Nephron progenitor cell (in vitro differentiated cells): ENCODE results near the gene CYP2A7.
"Not testable (repeated sequence)": the region's sequence is repeated elsewhere in the genome, so short reads cannot be mapped to it uniquely, and the experiment has no call there.

Source experiments
- DNase-seq: peaks from one replicate; pipeline ENCODE4 v3.0.0; 2021
- H3K27ac Mint-ChIP-seq: 2 replicates; pipeline ENCODE4 v1.8.0; 2021; ENCODE audit warnings: mild to moderate bottlenecking, moderate library complexity, mixed read lengths
- H3K27me3 Mint-ChIP-seq: 2 replicates; pipeline ENCODE4 v1.8.0; 2021; ENCODE audit warnings: mild to moderate bottlenecking, low read depth, mixed read lengths; ENCODE audit not compliant: poor library complexity
- H3K36me3 Mint-ChIP-seq: 2 replicates; pipeline ENCODE4 v1.8.0; 2021; ENCODE audit warnings: low read depth, mixed read lengths
- H3K4me1 Mint-ChIP-seq: 2 replicates; pipeline ENCODE4 v1.8.0; 2021; ENCODE audit warnings: mixed read lengths
- H3K4me3 Mint-ChIP-seq: 2 replicates; pipeline ENCODE4 v1.8.0; 2021; ENCODE audit warnings: mild to moderate bottlenecking, moderate library complexity, mixed read lengths
- H3K9me3 Mint-ChIP-seq: 2 replicates; pipeline ENCODE4 v1.8.0; 2021; ENCODE audit warnings: mild to moderate bottlenecking, moderate library complexity, mixed read lengths
- TF ChIP-seq, protein P1 (sequence below): fragments of 200-600 bp; sonication (generic); IDR thresholded peaks from 2 replicates; pipeline ENCODE4 v1.5.0; 2021; ENCODE audit warnings: antibody characterized with exemption

Gene CYP2A7

DNA sequence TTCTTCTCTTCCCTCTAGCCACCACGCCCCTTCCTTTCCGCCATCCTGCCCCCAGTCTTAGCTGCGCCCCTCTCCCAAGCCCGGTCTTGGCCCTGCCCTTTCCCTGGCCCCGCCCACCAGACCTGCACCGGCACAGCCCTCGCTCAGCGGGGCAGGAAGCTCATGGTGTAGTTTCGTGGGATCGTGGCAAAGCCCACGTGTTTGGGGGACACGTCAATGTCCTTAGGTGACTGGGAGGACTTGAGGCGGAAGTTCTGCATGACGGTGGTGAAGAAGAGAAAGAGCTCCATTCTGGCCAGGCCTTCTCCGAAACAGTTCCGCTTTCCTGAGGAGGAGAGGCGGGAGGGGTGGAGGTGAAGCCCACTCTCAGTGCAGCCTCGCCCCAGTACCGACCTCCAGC, 38.4 kb downstream of the CYP2A7 start:
- peak; percentile 57 for DNase-seq
- H3K27me3 Mint-ChIP-seq: peaks cover 90% of the 10 kb centered on the region
- H3K27ac Mint-ChIP-seq, H3K36me3 Mint-ChIP-seq, H3K4me1 Mint-ChIP-seq, H3K9me3 Mint-ChIP-seq: not testable (repeated sequence)
- peak overlapping the region; percentile 71 for H3K4me3 Mint-ChIP-seq

GRCh38 chr19:40842997-40843652, 38.9 kb downstream of the CYP2A7 start:
- not testable (repeated sequence) for DNase-seq, H3K9me3 Mint-ChIP-seq, H3K4me1 Mint-ChIP-seq, H3K36me3 Mint-ChIP-seq, H3K27ac Mint-ChIP-seq
- Mint-ChIP-seq H3K27me3 (peaks cover 87% of the 10 kb centered on the region), H3K4me3 (peak overlapping the region; percentile 71)

GRCh38 chr19:40842012-40842411, 40.0 kb downstream of the CYP2A7 start:
- H3K36me3 Mint-ChIP-seq, H3K9me3 Mint-ChIP-seq, H3K4me3 Mint-ChIP-seq, H3K4me1 Mint-ChIP-seq, H3K27ac Mint-ChIP-seq, DNase-seq: not testable (repeated sequence)
- peaks cover 78% of the 10 kb centered on the region for H3K27me3 Mint-ChIP-seq

DNA sequence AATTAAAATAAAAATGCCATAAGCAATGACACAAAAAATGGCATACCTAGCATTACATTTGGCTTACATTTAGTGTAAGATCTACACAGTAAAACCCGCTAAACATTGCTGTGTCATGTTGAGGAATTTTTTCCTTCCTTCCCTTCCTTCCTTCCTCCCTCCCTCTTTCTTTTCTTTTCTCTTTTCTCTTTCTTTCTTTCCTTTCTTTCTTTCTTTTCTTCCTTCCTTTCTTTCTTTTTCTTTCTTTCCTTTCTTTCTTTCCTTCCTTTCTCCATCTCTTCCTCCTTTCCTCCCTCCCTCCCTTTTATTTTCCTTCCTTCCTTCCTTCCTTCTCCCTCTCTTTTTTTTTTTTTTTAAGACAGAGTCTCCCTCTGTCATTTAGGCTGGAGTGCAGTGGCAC, 43.6 kb downstream of the CYP2A7 start:
- H3K9me3 Mint-ChIP-seq, DNase-seq, H3K4me1 Mint-ChIP-seq, H3K36me3 Mint-ChIP-seq, H3K4me3 Mint-ChIP-seq, H3K27ac Mint-ChIP-seq: not testable (repeated sequence)
- peaks cover 50% of the 10 kb centered on the region for H3K27me3 Mint-ChIP-seq

- Mint-ChIP-seq H3K36me3 (no peaks in the 10 kb centered on the region), H3K4me1 (no peaks in the 10 kb centered on the region), H3K9me3 (peaks cover 3% of the 10 kb centered on the region), H3K4me3 (no peak overlapping the region), H3K27me3 (peaks cover 44% of the 10 kb centered on the region), H3K27ac (no peak overlapping the region)
- TF ChIP-seq, protein P1, sequence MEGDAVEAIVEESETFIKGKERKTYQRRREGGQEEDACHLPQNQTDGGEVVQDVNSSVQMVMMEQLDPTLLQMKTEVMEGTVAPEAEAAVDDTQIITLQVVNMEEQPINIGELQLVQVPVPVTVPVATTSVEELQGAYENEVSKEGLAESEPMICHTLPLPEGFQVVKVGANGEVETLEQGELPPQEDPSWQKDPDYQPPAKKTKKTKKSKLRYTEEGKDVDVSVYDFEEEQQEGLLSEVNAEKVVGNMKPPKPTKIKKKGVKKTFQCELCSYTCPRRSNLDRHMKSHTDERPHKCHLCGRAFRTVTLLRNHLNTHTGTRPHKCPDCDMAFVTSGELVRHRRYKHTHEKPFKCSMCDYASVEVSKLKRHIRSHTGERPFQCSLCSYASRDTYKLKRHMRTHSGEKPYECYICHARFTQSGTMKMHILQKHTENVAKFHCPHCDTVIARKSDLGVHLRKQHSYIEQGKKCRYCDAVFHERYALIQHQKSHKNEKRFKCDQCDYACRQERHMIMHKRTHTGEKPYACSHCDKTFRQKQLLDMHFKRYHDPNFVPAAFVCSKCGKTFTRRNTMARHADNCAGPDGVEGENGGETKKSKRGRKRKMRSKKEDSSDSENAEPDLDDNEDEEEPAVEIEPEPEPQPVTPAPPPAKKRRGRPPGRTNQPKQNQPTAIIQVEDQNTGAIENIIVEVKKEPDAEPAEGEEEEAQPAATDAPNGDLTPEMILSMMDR: no peak
- DNase-seq: no peak
Measured at GRCh38 chr19:40836754-40837429, 45.1 kb downstream of the CYP2A7 start.

DNA sequence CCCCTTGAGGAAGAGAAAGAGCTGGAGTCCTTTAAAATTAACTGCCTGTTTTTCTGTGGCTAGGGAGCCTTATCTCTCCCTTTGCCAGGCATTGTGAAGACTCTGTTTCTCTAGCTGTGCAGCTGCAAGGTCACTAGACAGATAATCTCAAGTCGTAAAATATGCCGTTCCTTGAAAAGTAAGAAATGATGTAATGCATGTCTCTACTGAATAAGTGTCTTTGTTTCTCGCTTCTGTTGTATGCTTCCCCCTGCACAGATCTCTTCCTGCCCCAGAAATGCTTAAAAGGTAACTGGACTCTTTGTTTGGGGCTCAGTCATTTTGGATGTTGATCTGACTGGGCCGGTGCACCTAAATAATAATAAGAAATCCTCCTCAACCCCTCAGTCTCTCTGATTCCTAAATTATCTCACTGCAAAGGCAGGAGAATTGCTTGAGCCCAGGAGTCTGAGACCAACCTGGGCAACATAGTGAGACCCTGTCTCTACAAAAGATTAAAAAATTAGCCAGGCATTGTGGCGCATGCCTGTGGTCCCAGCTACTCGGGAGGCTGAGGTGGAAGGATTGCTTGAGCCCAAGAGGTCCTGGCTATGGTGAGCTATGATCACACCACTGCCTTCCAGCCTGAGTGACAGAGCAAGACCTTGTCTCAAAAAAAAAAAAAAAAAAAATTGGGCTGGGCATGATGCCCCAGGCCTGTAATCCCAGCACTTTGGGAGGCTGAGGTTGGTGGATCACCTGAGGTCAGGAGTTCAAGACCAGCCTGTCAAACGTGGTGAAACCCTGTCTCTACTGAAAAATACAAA, 48.1 kb downstream of the CYP2A7 start:
- not testable (repeated sequence) for H3K9me3 Mint-ChIP-seq, H3K27ac Mint-ChIP-seq, H3K36me3 Mint-ChIP-seq, H3K4me3 Mint-ChIP-seq, H3K4me1 Mint-ChIP-seq, DNase-seq
- H3K27me3 Mint-ChIP-seq: peaks cover 20% of the 10 kb centered on the region

GRCh38 chr19:40832431-40832790, 49.6 kb downstream of the CYP2A7 start:
- H3K4me3 Mint-ChIP-seq, H3K27ac Mint-ChIP-seq, H3K9me3 Mint-ChIP-seq, DNase-seq, H3K4me1 Mint-ChIP-seq: not testable (repeated sequence)
- H3K27me3 Mint-ChIP-seq: peaks cover 16% of the 10 kb centered on the region
- H3K36me3 Mint-ChIP-seq: peaks cover 18% of the 10 kb centered on the region

DNA sequence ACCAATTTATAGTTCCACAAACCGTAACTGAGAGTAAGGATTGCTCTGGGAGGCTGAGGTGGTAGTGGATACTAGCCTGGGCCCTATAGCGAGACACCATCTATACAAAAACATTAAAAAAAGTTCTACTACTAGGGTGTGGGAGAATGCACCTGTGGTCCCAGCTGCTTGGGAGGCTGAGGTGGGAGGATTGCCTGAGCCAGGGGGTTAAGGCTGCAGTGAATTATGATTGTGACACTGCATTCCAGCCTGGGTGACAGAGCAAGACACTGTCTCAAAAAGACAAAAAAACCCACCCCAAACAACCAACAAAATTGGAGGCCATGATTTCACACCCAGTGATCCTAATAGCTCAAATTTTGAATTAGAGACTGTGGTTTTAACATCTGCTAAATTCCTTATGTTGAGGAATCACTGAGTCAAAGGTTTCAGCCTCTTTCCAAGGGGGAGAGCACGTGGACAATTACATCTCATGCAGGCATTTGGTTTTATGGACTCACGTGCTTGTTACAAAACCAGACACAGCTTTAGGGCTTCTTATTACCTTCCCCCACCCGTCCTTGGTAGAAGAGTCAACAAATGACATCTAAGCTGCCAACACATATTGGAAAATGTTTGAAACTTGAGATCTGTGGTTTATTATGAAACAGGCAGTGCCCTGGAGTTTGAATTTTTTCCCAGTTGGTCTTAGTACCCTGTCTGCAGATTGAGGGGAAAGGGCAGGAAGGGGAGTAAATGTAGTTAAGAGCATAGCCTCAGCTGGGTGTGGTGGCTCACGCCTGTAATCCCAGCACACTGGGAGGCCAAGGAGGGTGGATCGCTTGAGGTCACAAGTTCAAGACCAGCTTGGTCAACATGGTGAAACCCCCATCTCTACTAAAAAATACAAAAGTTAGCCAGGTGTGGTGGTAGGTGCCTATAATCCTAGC, 50.3 kb downstream of the CYP2A7 start:
- H3K9me3 Mint-ChIP-seq: peaks cover 3% of the 10 kb centered on the region
- no peaks in the 10 kb centered on the region for H3K4me1 Mint-ChIP-seq
- no peak for DNase-seq
- H3K4me3 Mint-ChIP-seq: no peak overlapping the region
- TF ChIP-seq, protein P1: no peak
- peaks cover 25% of the 10 kb centered on the region for H3K36me3 Mint-ChIP-seq
- no peak overlapping the region for H3K27ac Mint-ChIP-seq
- H3K27me3 Mint-ChIP-seq: peaks cover 16% of the 10 kb centered on the region

DNA sequence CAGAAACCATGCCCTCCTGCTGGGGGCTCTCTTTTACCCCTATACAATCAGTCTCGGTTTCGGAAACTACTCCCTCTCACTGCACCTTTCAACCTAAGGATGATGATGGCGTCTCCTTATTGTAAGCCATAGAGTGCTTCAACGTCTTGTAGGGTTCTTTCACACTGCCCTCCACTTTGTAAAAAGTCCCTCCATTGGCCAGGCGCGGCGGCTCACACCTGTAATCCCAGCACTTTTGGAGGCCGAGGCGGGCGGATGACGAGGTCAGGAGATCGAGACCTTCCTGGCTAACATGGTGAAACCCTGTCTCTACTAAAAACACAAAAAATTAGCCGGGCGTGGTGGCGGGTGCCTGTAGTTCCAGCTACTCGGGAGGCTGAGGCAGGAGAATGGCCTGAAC, 51.3 kb downstream of the CYP2A7 start:
- H3K9me3 Mint-ChIP-seq, H3K4me3 Mint-ChIP-seq, H3K27ac Mint-ChIP-seq, H3K4me1 Mint-ChIP-seq, DNase-seq: not testable (repeated sequence)
- Mint-ChIP-seq H3K36me3 (peaks cover 28% of the 10 kb centered on the region), H3K27me3 (peaks cover 13% of the 10 kb centered on the region)
